ENCODE measurements around the gene TSPEAR.

TSPEAR gene

DNA sequence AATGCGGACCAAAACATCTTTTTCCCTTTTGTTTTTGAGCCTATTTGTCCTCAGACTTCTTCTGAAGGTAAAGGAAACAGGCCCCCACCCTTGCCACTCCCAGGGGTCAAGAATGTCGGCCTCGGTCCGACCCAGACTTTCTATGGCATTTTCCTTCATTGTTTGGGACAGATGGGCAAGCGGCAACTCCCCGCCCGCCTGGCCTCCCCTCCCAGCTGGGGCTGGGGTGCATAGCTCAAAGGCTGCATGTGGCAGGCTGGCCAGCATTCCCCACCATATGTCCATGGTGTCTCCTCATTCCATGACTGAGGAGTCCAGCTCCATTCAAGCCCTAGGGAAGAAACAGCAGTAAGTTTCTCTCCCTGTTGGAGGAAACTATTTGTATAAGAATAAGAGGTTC lies 29.4 kb upstream of the TSPEAR start:
- no peak overlapping the region for H3K4me3 ChIP-seq
- TF ChIP-seq, protein P1, sequence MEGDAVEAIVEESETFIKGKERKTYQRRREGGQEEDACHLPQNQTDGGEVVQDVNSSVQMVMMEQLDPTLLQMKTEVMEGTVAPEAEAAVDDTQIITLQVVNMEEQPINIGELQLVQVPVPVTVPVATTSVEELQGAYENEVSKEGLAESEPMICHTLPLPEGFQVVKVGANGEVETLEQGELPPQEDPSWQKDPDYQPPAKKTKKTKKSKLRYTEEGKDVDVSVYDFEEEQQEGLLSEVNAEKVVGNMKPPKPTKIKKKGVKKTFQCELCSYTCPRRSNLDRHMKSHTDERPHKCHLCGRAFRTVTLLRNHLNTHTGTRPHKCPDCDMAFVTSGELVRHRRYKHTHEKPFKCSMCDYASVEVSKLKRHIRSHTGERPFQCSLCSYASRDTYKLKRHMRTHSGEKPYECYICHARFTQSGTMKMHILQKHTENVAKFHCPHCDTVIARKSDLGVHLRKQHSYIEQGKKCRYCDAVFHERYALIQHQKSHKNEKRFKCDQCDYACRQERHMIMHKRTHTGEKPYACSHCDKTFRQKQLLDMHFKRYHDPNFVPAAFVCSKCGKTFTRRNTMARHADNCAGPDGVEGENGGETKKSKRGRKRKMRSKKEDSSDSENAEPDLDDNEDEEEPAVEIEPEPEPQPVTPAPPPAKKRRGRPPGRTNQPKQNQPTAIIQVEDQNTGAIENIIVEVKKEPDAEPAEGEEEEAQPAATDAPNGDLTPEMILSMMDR (IDR thresholded peaks at IDR 0.05) = no peak
- no peak for DNase-seq (ENCODE audit: low spot score)
- H3K27ac ChIP-seq = no peak overlapping the region

DNA sequence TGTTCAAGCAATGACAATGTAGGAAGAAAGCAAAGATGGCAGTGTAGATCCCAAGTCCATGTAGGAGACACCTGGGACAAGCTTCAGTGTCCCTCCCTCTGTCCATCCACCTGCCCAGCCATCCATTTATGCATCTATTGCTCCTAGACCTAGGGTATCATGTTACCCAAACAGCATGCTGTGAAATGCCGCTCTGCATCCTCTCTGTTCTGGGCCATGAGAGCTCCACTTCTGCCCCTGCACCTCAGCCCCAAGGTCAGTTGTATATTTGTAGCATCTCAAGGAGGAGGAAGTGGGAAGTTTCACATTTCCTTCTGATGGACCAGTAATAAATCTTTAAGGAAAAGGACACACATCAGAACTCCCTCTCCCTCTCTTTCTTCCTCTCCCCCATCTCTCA lies 27.9 kb upstream of the TSPEAR start:
- no peak for DNase-seq (ENCODE audit: low spot score)
- TF ChIP-seq, protein P1 (IDR thresholded peaks at IDR 0.05) = no peak
- no peak overlapping the region for H3K4me3 ChIP-seq
- H3K27ac ChIP-seq = no peak overlapping the region

DNA sequence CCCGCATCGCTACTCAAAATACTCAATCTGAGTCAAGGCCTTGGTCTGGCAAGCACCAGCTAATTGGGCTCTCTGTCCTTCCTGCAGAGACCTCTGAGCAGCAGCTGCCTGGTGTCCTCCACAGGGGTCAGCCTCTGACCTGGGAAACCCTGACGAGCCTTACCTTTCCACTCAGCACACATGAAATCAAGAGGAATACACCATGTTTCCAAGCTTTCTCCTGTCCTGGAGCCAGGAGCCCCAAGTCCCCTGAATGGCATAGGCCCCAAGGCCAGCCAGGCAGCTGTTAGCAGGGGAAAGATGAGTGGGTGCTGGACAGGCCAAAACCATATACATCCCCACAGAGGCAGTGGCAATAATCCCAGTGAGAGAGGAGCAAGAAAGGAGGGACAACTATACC lies 27.2 kb upstream of the TSPEAR start:
- DNase-seq (ENCODE audit: low spot score) = no peak
- TF ChIP-seq, protein P1 (IDR thresholded peaks at IDR 0.05) = no peak
- Histone ChIP-seq H3K27ac (no peak overlapping the region), H3K4me3 (no peak overlapping the region)

DNA sequence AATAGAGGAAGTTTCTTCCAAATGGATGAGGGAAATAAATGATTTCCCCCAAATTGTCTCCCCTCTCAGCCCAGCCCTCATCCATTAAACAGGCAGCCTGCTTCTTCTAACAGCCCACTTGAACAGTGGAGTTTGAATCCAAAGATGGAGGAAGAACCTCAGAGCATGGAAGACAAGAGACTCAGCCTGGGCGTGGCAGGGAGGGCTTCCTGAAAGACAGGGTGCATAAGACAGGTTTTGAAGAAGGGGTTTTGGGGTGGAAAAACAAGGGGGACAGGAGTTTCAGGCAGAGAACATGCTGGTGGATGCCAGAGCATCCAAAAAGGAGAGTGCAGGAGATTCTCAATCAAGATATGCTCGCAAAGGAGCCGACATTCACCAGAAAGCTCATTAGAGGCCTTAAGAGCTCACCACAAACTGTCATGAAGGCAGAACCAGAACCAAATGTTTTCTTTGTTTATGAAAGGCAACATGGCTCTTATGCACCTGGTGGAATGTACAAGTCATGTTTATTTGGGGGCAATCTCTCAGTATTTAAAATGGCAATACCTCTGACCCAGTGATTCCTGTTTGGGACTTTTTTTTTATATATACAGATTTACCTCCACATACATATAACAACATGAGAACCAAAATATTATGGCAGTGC lies 26.5 kb upstream of the TSPEAR start:
- no peak for DNase-seq (ENCODE audit: low spot score)
- TF ChIP-seq, protein P1 (IDR thresholded peaks at IDR 0.05) = no peak
- no peak overlapping the region for H3K27ac ChIP-seq
- no peak overlapping the region for H3K4me3 ChIP-seq

DNA sequence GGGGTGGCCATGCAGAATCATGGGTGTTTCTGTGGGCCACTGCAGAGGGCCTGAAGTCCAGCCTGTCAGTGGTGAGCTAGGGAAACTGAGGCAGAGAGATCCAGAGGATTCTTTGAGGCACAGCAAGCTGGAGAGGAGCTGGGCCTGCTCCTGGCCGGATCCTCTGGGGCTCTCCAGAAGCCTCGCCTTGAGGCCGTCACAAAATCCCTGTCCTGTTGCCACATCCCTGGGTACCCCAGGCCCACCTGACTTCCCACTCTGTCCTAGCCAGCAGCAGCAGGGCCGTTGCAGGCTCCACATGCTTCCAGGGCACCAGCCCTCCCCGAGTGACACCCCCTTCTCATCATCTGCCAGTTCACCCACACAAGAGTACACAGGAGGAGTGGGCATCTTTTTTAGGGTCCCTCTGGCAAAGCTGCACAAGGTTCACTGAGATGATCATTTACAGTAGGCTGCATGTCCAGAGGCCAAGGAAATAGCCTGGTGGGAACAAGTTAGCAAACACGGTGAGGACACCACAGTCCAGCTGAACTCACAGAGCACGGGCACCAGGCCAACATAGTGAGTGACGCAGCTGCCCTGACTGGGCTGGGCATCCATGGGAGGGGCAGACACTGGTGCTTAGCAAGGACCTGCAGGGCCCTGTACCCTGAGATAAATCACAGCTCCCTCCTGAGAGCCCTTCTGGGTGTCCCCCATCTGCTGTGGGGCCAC lies 25.1 kb upstream of the TSPEAR start:
- H3K4me3 ChIP-seq = no peak overlapping the region
- no peak for DNase-seq (ENCODE audit: low spot score)
- no peak overlapping the region for H3K27ac ChIP-seq
- TF ChIP-seq, protein P1 (IDR thresholded peaks at IDR 0.05) = no peak

DNA sequence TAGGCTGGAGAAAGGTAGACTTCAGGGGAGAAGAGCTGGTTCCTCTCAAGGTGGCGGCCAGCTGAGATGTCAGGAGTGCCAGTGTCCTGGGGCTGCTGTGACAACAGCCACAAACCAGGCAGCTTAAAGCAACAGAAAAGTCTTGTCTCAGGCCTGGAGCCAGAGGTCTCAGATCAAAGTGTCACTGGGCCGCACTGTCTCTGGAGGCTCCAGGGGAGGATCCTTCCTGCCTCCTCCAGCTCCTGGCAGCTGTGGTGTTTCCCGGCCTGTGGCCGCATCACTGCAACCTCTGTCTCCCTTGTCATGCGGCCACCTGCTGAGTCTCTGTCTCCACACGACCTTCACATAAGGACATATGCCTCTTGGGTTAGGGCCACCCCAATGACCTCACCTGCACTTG lies 24.4 kb upstream of the TSPEAR start:
- no peak overlapping the region for H3K27ac ChIP-seq
- TF ChIP-seq, protein P1 (IDR thresholded peaks at IDR 0.05) = no peak
- no peak for DNase-seq (ENCODE audit: low spot score)
- no peak overlapping the region for H3K4me3 ChIP-seq

DNA sequence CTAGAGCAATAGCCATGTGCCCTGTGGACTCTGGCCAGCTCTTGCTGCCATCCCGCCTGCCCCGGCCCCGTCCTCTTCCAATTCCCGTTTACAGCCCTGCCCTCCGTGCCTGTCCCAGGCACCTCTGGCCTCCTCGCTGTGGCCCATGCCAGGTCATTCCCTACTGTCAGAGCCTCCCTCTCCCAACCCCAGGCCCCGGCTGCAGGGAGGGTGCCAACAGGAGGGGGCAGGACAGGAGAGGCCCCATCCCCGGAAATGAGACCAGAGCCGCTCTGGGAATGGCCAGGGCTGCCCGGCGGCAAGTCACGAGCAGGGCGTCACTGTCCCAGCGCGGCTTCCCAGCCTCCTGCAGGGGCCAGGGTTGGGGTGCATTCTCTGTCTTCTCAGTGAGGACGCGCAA lies 23.5 kb upstream of the TSPEAR start:
- no peak for DNase-seq (ENCODE audit: low spot score)
- no peak overlapping the region for H3K27ac ChIP-seq
- TF ChIP-seq, protein P1 (IDR thresholded peaks at IDR 0.05) = no peak
- H3K4me3 ChIP-seq = no peak overlapping the region
